Stromal cell of bone marrow (primary cell): ENCODE data around the gene NCAPH2.

Experiments
- DNase-seq: peaks from one replicate; pipeline ENCODE4 v3.0.0-alpha.2; 2012; ENCODE audit warnings: low read depth

The NCAPH2 gene

DNA sequence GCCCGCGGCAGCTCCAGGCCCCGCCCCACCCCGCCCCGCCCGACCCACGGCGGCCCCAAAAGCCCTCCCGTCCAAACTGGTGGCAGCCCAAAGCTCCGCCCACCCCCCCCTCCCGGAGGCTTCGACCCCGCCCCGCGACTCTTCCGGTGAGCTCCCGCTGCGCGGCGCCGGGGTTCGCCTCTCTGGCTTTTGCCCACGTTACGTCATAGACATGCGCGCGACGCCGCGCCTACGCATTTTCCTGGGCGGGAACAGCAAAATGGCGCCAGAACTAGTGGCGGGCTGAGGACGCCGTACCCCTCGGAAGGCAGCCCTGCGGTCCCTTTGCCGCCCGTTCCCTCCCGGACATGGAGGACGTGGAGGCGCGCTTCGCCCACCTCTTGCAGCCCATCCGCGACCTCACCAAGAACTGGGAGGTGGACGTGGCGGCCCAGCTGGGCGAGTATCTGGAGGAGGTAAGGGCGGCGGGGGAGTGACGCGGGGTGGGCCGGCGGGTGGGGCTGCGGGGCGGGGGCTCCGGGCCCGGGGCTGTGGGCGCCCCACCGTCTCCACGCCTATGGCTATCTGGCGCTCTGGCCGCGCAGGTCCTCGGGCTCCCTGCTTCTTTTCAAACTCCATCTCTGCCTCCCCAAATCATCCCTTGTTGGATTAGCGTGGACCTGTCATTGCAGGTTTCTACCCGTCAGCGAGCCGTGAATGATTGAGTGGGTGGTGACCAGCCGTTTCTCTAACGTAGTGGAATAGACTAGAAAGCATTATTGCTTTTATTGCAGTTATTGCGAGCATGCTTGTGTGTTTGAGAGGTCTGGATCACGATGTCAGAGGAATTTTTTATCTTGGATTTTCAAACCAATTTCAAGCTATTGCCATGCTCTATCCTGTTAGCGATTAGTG, at the start of gene NCAPH2:
TSS of gene NCAPH2 (plus strand) at position 234 of the 894 bp plus-strand sequence. CDS start at position 348, 114 bp downstream.
- peak; percentile 91 for DNase-seq

DNA sequence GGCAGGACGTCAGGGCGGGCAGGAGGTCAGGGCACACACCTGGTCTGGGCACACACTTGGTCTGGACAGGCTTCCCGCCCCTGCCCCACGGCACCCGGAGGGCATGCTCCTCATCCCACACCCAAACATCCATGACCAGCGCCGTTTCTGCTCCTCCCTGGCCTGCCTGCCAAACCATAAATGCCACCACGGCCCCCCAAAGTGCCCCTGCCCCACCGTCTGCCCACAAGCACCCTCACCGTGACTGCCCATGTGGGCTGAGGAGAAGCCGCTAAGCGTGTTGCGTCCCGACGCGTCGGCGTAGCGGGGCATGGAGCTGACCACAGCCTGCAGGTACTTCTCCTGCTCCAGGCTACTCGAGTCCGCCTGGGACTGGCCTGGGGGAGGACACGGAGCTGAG, 49.0 kb upstream of the NCAPH2 start:
- no peak for DNase-seq

- DNase-seq: no peak
Observed at GRCh38 chr22:50459496-50460140, 48.4 kb upstream of the NCAPH2 start.

GRCh38 chr22:50460938-50461337, 47.1 kb upstream of the NCAPH2 start:
- DNase-seq: no peak

DNA sequence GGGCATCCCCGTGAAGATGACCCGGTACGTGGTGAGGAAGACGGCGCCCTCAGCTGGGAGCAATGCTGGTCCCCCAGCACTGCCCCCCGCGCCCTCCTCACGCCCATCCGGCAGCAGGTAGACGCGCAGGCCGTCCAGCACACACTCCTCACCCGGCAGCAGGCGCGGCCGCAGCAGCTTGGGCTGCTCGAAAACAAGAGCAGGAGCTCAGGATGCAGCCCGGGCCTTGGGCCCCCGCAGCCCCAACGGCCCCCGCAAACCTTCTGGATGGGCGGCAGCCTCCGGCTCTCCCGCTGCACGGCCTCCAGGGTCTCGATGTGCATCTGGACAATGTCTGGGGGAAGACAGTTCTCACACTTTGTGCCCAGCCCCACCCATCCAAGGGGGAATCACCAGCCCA, 46.5 kb upstream of the NCAPH2 start:
- DNase-seq: no peak

GRCh38 chr22:50461979-50462540, 46.0 kb upstream of the NCAPH2 start:
- no peak for DNase-seq

DNA sequence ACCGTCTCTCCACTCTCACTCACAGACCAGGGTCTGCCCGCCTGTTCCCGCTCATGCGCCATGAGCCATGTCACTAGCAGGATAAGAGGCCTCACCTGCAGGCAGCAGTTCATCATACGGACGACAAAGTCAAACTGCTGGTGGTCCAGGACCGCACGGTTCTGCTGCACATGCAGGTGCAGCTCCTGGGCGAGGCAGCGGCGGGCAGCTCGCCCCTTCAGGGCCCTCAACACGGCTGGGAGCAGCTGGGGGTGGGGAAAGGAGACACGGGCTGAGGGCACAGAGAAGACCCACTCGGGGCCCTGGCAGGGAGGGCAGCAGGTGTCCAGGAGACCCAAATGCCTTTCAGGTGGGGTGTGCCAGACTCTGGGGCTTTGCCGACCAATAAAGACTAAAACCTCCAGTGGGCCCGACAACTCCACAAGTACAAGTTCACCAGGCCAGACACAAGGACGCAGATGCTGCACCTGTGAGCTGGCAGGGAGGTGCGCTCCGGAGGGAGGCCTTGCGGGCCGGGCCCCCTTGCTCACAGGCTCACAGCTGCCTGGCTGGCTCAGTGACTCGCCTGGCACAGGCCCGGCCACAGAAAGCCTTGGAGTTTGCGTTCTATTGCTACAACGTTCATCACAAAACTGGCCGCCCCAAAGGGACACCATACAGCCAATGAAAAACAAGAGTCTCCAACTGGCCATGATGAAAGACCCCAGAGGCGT, 44.7 kb upstream of the NCAPH2 start:
- DNase-seq: no peak

GRCh38 chr22:50464451-50464850, 43.6 kb upstream of the NCAPH2 start:
- DNase-seq: no peak

DNA sequence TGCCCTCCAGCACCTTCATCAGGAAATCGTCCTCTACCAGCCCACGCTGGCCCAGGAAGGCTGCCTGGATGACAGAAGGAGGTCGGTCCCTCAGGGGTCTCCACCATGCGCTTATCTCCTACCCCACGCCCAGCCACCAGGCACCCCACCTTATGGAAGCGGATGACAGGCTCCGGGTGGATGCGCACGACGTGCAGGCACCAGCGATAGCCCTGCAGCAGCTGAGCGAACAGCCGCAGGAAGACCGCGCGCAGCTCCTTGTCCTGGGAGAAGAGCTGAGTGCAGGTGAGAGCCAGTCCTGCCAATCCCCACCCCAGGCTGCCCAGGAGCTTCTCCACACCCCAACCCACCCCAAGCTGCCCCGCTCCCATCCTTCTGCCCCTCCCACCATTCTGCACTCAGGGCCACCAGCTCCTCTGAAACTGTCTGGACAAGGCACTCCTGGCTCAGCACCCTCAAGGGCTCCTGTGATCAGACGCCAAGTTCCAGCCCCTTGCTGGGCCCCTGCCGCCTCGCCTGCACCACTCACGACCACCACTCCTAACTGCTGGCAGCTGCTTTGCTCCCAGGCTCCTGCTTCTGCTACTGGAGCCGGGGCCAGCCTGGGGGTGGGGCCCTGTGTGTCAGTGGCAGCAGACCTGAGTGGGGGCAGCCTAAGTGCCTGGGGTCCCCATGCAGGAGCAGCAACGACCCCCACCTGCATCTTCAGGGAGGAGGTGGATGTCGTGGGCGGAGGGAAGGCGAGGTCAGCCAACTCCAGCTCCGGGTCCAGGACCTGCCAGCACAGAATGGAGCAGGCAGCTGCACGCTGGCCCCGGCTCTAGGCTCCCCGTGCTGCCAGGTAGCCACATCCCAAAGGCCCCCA, 42.7 kb upstream of the NCAPH2 start:
- DNase-seq: no peak

GRCh38 chr22:50467341-50467740, 40.7 kb upstream of the NCAPH2 start:
- no peak for DNase-seq

DNA sequence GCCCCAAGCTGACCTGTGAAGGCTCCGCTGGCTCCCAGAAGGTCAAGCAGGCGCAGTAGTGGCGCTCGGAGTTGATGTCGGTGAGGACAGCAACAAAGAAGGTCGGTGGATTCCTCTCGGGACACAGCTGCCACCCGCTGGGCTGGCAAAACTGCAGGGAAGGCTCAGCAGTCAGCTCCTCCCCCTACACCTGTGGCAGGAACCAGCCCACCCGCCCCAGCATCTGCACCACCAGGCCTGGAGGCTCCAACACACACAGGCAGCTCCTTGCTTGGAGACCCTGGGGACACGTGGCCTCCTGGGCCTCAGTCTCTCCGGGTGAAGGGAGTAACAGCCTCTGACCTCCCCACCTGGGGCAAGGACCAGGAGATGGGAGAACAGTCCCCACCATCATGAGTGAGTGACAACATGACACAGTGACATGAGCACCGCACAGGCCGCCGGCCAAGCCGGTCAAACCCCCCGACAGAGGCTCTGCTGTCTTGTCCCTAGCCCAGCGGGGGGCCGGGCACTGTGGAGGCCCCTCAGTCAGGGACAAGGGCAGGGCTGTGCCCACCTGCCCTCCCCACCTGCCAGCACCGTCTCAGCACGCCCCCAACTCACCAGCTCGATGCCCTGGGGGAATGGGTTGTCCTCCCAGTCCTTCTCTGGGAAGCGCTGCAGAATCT, 40.1 kb upstream of the NCAPH2 start:
- no peak for DNase-seq

DNA sequence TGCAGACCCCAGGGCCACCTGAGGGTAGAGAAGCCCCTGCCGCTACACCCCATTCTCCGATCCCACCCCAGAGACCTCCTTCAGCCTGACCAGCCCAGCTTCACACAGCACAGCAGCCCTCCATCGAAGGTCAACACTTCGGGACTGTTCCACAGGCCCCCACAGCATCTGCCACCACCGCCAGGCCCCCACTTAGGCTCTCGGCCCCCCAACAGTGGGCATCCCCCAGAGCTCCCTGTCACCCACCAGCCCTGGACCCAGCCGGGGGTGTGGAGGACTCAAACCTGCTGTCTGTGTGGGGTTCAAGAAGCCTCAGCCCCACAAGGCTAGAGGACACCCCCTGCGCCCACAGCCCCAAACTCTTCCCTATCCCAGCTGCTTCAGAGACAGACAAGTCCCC, 39.4 kb upstream of the NCAPH2 start:
- DNase-seq: no peak

DNA sequence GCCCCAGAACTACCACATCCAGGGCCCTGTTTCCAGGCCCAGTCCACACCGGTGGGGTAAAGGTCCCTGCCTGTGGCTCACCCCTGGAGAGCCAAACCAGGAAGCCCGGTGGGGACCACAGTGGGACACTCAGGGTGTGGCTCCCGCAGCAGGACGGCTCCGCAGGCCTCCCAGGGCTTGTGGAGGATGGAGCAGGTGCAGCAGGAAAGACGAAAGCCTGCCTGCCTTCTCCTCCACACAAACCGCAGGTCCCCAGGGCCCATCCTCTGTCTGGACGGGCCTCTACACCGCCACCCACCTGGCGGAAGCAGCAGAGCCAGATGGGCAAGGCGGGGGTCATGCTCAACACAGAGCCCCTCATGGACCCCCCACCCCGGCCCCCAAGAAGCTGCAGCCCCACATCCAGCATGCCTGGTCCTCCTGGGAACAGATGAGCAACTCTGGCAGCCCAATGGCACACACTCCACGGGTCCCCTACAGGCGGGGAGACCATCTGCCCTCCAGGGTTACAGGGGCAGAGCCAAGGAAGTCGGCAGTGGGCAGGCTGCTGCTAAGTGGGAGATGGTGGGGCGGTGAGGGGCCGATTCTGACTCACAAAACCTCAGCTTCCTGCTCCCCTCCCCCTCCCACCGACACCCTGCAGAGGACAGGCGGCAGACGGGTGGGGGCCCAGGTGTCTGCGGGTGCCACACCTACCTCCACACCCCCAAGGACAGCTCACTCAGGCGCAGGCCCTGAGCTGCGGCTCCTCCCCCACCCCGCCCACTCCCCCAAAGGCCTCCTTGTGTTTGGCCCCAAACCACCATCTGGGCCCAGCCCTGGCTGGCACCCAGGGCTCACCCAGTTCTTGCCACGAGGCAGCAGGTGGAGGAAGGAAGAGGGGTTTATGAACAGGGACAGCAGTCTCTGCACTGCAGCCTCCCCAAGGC, 38.4 kb upstream of the NCAPH2 start:
- DNase-seq: no peak

- DNase-seq: no peak
Observed at GRCh38 chr22:50470491-50470890, 37.5 kb upstream of the NCAPH2 start.

DNA sequence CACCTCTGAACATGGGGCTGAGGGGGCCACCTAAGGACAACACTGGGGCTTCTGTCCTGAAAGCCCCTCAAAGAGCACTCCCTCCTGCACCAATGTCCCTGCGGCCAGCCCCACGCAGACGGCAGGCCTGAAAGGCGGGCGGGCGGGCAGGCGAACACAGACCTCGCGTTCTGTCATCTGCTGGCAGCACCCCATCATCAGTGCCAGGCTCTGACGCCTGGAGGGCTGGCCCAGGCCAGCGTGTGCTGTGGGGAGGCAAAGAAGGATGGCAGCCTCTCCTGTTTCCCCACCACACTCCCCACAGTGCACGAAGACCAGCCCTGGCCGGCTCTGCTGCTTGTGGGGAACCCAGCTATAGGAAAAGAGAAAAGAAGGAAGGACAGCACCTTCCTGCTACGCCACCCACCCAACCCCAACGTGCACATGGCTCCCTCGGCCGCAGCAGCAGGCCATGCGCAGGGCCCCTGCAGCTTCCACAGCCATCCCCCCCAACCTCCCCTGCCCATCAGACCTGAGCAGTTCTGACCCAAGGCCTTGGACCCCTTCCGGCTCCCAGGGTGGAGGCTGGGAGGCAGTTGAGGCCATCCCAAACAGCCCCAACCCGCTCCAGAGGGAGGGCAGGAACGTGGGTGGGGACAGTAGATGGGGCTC, 36.7 kb upstream of the NCAPH2 start:
- DNase-seq: no peak

DNA sequence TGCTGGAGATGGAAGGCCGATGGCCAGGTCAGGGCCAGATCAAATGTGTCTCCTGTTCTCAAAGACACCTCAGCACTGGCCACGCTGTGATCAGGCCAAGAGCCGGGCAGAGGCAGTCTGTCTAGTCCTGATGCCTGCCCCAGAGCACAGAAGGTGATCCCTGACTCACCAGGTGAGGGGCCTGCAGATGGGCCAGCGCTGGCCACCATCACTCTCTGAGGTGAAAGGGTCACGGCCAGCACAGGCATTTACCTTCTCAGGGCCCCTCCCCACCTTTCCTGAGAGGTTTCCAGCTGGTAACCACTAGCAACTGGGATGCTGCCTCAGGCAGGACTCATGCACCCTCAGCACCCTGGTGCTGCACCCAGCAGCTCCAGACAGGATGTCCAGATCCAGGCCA, 36.1 kb upstream of the NCAPH2 start:
- DNase-seq: no peak

DNA sequence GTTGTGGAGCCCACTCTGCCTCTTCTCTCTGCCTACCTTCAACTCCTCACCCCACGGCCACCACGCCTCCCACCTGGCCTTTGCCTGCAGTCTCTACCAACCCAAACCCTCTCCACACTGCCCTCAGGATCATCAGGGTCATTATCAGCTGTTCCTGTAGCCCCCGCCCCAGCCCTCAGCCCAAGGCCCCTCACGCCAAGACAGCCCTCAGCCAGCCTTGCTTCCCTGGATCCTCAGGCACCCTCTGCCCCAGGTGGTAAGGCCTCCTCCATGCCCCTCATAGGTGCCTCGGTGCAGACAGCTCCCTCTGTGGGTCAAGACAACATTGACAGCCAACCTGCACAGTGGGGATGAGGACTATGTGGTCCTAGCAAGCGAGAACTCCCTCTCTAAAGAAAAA, 34.9 kb upstream of the NCAPH2 start:
- DNase-seq: no peak

GRCh38 chr22:50473855-50474671, 34.0 kb upstream of the NCAPH2 start:
- DNase-seq: peak; percentile 21
